IMR-90 (cell line): Measurements from ENCODE around the gene ITGAL. TPM values are rescaled to one million over a fixed set of nuclear protein-coding genes. Genes with fewer than 3 reads are reported as not detected.

ENCODE experiments used
- ATAC-seq: fragments of 200-7000 bp; cut with Tn5 transposase; 2 replicates; pipeline ENCODE4 v1.9.1; 2020; ENCODE audit warnings: low read depth, mild to moderate bottlenecking, moderate library complexity
- BruUV-seq: library from RNA; stranded (reverse); fragments of 400-500 nt; replicated peaks from 2 replicates; lab custom pipeline; 2021; lab: Mats Ljungman, UMichigan
- CTCF ChIA-PET: fragments of 300-600 bp; formaldehyde crosslinking; extraction: SDS; loops from one replicate; lab custom pipeline; 2021; ENCODE audit warnings: antibody characterized with exemption; lab: Yijun Ruan, JAX
- POLR2A ChIA-PET: fragments of 300-600 bp; sonication (Branson Sonifier 250); formaldehyde crosslinking; loops from one replicate; lab custom pipeline; 2022; ENCODE audit warnings: antibody characterized with exemption; ENCODE audit not compliant: unreplicated experiment; lab: Charles Lee
- DNase-seq: peaks from one replicate; pipeline ENCODE4 v3.0.0; 2013
- H2AFZ ChIP-seq: replicated peaks from 2 replicates; pipeline ENCODE3; 2013; ENCODE audit warnings: low read length, mild to moderate bottlenecking; ENCODE audit not compliant: poor library complexity
- H2AK5ac ChIP-seq: 2 replicates; pipeline ENCODE4 v1.6.1; 2013; ENCODE audit warnings: low read depth, low read length, inconsistent platforms
- H2AK9ac ChIP-seq: replicated peaks from 2 replicates; pipeline ENCODE3; 2013; ENCODE audit warnings: mild to moderate bottlenecking, low read depth, low read length, moderate library complexity; ENCODE audit not compliant: poor library complexity
- H2BK120ac ChIP-seq: 2 replicates; pipeline ENCODE4 v1.6.1; 2013; ENCODE audit warnings: low read depth, low read length, inconsistent platforms
- H2BK15ac ChIP-seq: 3 replicates; pipeline ENCODE4 v1.6.1; 2013; ENCODE audit warnings: low read depth, low read length, inconsistent platforms
- H2BK20ac ChIP-seq: 2 replicates; pipeline ENCODE4 v1.6.1; 2013; ENCODE audit warnings: low read depth, mild to moderate bottlenecking, inconsistent platforms, low read length, moderate library complexity
- H2BK5ac ChIP-seq: 2 replicates; pipeline ENCODE4 v1.6.1; 2013; ENCODE audit warnings: mild to moderate bottlenecking, low read depth, low read length, inconsistent platforms; ENCODE audit not compliant: poor library complexity, severe bottlenecking
- H3K14ac ChIP-seq: replicated peaks from 2 replicates; pipeline ENCODE4 v1.6.1; 2013; ENCODE audit warnings: low read depth, low read length, inconsistent platforms
- H3K18ac ChIP-seq: 2 replicates; pipeline ENCODE4 v1.6.1; 2013; ENCODE audit warnings: low read depth, low read length, control low read depth
- H3K23ac ChIP-seq: 2 replicates; pipeline ENCODE4 v1.6.1; 2013; ENCODE audit warnings: low read depth, low read length, inconsistent platforms
- H3K27ac ChIP-seq: 2 replicates; pipeline ENCODE4 v1.5.1; 2013; ENCODE audit warnings: mild to moderate bottlenecking, control low read depth, low read length; ENCODE audit not compliant: insufficient read depth
- H3K27me3 ChIP-seq: 2 replicates; pipeline ENCODE4 v1.6.1; 2013; ENCODE audit warnings: low read length; ENCODE audit not compliant: control insufficient read depth, insufficient read depth
- H3K36me3 ChIP-seq: 2 replicates; pipeline ENCODE4 v1.6.1; 2013; ENCODE audit warnings: low read length, mixed read lengths; ENCODE audit not compliant: control insufficient read depth, insufficient read depth
- H3K4ac ChIP-seq: 2 replicates; pipeline ENCODE4 v1.6.1; 2013; ENCODE audit warnings: low read depth, low read length, inconsistent platforms
- H3K4me1 ChIP-seq: 2 replicates; pipeline ENCODE4 v1.6.1; 2013; ENCODE audit warnings: low read length, mixed read lengths; ENCODE audit not compliant: control insufficient read depth, insufficient read depth
- H3K4me2 ChIP-seq: 2 replicates; pipeline ENCODE4 v1.6.1; 2013; ENCODE audit warnings: low read depth, mild to moderate bottlenecking, control low read depth, low read length, moderate library complexity
- H3K4me3 ChIP-seq: 2 replicates; pipeline ENCODE4 v1.5.1; 2013; ENCODE audit warnings: low read depth, mild to moderate bottlenecking, control low read depth, low read length, moderate library complexity; ENCODE audit not compliant: insufficient read depth
- H3K56ac ChIP-seq: 2 replicates; pipeline ENCODE4 v1.6.1; 2013; ENCODE audit warnings: low read length, inconsistent platforms; ENCODE audit not compliant: insufficient read depth; ENCODE audit errors: extremely low read depth
- H3K79me1 ChIP-seq, 2 experiments: 2 replicates each; pipeline ENCODE4 v1.6.1; 2013; ENCODE audit warnings: low read length in 2 of 2, inconsistent platforms in 1 of 2, low read depth in 1 of 2
- H3K9ac ChIP-seq: 2 replicates; pipeline ENCODE4 v1.6.1; 2013; ENCODE audit warnings: low read depth, low read length, control low read depth
- H3K9me1 ChIP-seq: 2 replicates; pipeline ENCODE4 v1.6.1; 2013; ENCODE audit warnings: low read length, inconsistent platforms; ENCODE audit not compliant: insufficient read depth
- H3K9me3 ChIP-seq: 2 replicates; pipeline ENCODE4 v1.6.1; 2013; ENCODE audit warnings: low read length; ENCODE audit not compliant: control insufficient read depth, insufficient read depth
- H4K20me1 ChIP-seq: 2 replicates; pipeline ENCODE4 v1.6.1; 2013; ENCODE audit warnings: low read length, inconsistent platforms; ENCODE audit not compliant: insufficient read depth
- H4K5ac ChIP-seq: 2 replicates; pipeline ENCODE4 v1.6.1; 2013; ENCODE audit warnings: mild to moderate bottlenecking, low read depth, low read length, control low read depth
- H4K8ac ChIP-seq, 2 experiments: 2 replicates each; pipeline ENCODE4 v1.6.1; 2013; ENCODE audit warnings: low read depth in 2 of 2, low read length in 2 of 2, control low read depth in 1 of 2, inconsistent platforms in 1 of 2
- H4K91ac ChIP-seq: 2 replicates; pipeline ENCODE4 v1.6.1; 2013; ENCODE audit warnings: low read depth, low read length, inconsistent platforms; ENCODE audit not compliant: insufficient read depth
- BHLHE40 ChIP-seq: fragments of 150-350 bp; IDR thresholded peaks from 2 replicates; pipeline ENCODE4 v1.6.1; 2016; ENCODE audit warnings: mild to moderate bottlenecking, low read depth, low read length
- CEBPB ChIP-seq: IDR thresholded peaks from 2 replicates; pipeline ENCODE4 v1.6.1; 2012; ENCODE audit warnings: low read depth, low read length, improper control_type of control experiment
- CHD1 ChIP-seq: IDR thresholded peaks from 2 replicates; pipeline ENCODE4 v1.6.1; 2012; ENCODE audit warnings: low read depth, low read length, improper control_type of control experiment
- FOS ChIP-seq: fragments of 150-350 bp; IDR thresholded peaks from 2 replicates; pipeline ENCODE4 v1.6.1; 2016; ENCODE audit warnings: low read depth, low read length
- MAFK ChIP-seq: IDR thresholded peaks from 2 replicates; pipeline ENCODE4 v1.6.1; 2012; ENCODE audit warnings: low read depth, low read length, improper control_type of control experiment
- MAZ ChIP-seq: IDR thresholded peaks from 2 replicates; pipeline ENCODE4 v1.6.1; 2012; ENCODE audit warnings: low read depth, mild to moderate bottlenecking, low read length, improper control_type of control experiment, moderate library complexity, borderline replicate concordance
- MXI1 ChIP-seq: IDR thresholded peaks from 2 replicates; pipeline ENCODE4 v1.6.1; 2012; ENCODE audit warnings: low read depth, mild to moderate bottlenecking, low read length, moderate library complexity, borderline replicate concordance
- NFE2L2 ChIP-seq: fragments of 150-350 bp; IDR thresholded peaks from 2 replicates; pipeline ENCODE4 v1.6.1; 2016; ENCODE audit warnings: low read depth, mild to moderate bottlenecking, low read length
- POLR2A ChIP-seq: IDR thresholded peaks from 2 replicates; pipeline ENCODE4 v1.6.1; 2012; ENCODE audit warnings: mild to moderate bottlenecking, low read depth, low read length
- RAD21 ChIP-seq: IDR thresholded peaks from 2 replicates; pipeline ENCODE4 v1.6.1; 2012; ENCODE audit warnings: low read length, improper control_type of control experiment
- RCOR1 ChIP-seq: IDR thresholded peaks from 2 replicates; pipeline ENCODE4 v1.6.1; 2012; ENCODE audit warnings: mild to moderate bottlenecking, low read length, improper control_type of control experiment; ENCODE audit not compliant: insufficient replicate concordance
- RFX5 ChIP-seq: IDR thresholded peaks from 2 replicates; pipeline ENCODE4 v1.8.0; 2012; ENCODE audit warnings: low read depth, mild to moderate bottlenecking, low read length, moderate library complexity
- SMC3 ChIP-seq: fragments of 150-350 bp; IDR thresholded peaks from 2 replicates; pipeline ENCODE4 v1.6.1; 2016; ENCODE audit warnings: low read depth, mild to moderate bottlenecking, antibody characterized with exemption, low read length, moderate library complexity
- WGBS, 2 experiments: methylation state at CpG; one replicate each; pipeline versions ENCODE4 v1.1.5 to v1.1.7; 2013; ENCODE audit warnings: missing lambda C conversion rate in 2 of 2; ENCODE audit not compliant: insufficient read length in 1 of 2; ENCODE audit errors: extremely low coverage in 2 of 2; 5-methylcytosine and 5-hydroxymethylcytosine counted together
- dilution Hi-C: fragments of 300-500 bp; cut with HindIII; formaldehyde crosslinking; loops from one replicate; pipeline ENCODE4 v1.14.3; 2018; ENCODE audit warnings: low sequenced_read_pairs; ENCODE audit not compliant: unreplicated experiment
- in situ Hi-C: fragments of 300-500 bp; cut with MboI; formaldehyde crosslinking; loops from 3 replicates; pipeline ENCODE4 v1.14.3; 2019; ENCODE audit warnings: low sequenced_read_pairs, inconsistent platforms, mixed read lengths
- intact Hi-C: fragments of 100-400 bp; cut with micrococcal nuclease; formaldehyde crosslinking; loops from 2 replicates; pipeline ENCODE4 v1.10.0; 2022
- polyA plus RNA-seq, 3 experiments: library from polyadenylated mRNA; depleted of rRNA; stranded (reverse); fragments of >200 nt; gene quantifications; 2 replicates each; pipeline ENCODE4 v1.2.3, GENCODE V29; 2012; ENCODE audit warnings: low replicate concordance in 1 of 3
- total RNA-seq: library from RNA; depleted of rRNA; stranded (reverse); fragments of >200 nt; gene quantifications from 2 replicates; pipeline ENCODE4 v1.2.3, GENCODE V29; 2012
- TF ChIP-seq, protein P1 (sequence below): conservative IDR thresholded peaks from 2 replicates; pipeline ENCODE4 v1.5.1; 2012; ENCODE audit warnings: mild to moderate bottlenecking, low read depth, low read length, improper control_type of control experiment
- TF ChIP-seq, protein P2 (sequence below): fragments of 150-350 bp; IDR thresholded peaks from 2 replicates; pipeline ENCODE4 v1.6.1; 2016; ENCODE audit warnings: low read depth, mild to moderate bottlenecking, low read length, moderate library complexity, borderline replicate concordance
- TF ChIP-seq, protein P3 (sequence below): fragments of 150-350 bp; IDR thresholded peaks from 2 replicates; pipeline ENCODE4 v1.6.1; 2017; ENCODE audit warnings: mild to moderate bottlenecking, antibody characterized with exemption, low read length, low read depth

ITGAL gene
- total and polyA plus RNA-seq, 2 of the 4 experiments (the other 2 are of a cell fraction), result not detected

DNA sequence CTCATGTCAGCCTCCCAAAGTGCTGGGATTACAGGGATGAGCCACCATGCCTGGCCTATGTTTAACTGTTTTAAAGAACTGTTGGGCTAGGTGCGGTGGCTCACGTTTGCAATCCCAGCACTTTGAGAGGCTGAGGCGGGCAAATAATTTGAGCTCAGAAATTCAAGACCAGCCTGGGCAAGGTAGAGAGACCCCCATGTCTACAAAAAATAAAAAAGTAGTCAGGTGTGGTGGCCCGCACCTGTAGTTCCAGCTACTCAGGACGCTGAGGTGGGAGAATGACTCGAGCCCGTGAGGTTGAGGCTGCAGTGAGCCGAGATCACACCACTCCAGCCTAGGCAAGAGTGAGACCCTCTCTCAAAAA is 1.9 kb upstream of the ITGAL start:
- TF ChIP-seq RAD21 (no peak), MAFK (no peak), MAZ (no peak), NFE2L2 (no peak), SMC3 (no peak), RFX5 (no peak), FOS (no peak), RCOR1 (no peak), POLR2A (no peak), BHLHE40 (no peak), CEBPB (no peak), MXI1 (no peak), CHD1 (no peak)
- TF ChIP-seq, protein P1, sequence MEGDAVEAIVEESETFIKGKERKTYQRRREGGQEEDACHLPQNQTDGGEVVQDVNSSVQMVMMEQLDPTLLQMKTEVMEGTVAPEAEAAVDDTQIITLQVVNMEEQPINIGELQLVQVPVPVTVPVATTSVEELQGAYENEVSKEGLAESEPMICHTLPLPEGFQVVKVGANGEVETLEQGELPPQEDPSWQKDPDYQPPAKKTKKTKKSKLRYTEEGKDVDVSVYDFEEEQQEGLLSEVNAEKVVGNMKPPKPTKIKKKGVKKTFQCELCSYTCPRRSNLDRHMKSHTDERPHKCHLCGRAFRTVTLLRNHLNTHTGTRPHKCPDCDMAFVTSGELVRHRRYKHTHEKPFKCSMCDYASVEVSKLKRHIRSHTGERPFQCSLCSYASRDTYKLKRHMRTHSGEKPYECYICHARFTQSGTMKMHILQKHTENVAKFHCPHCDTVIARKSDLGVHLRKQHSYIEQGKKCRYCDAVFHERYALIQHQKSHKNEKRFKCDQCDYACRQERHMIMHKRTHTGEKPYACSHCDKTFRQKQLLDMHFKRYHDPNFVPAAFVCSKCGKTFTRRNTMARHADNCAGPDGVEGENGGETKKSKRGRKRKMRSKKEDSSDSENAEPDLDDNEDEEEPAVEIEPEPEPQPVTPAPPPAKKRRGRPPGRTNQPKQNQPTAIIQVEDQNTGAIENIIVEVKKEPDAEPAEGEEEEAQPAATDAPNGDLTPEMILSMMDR, result no peak
- TF ChIP-seq, protein P2, sequence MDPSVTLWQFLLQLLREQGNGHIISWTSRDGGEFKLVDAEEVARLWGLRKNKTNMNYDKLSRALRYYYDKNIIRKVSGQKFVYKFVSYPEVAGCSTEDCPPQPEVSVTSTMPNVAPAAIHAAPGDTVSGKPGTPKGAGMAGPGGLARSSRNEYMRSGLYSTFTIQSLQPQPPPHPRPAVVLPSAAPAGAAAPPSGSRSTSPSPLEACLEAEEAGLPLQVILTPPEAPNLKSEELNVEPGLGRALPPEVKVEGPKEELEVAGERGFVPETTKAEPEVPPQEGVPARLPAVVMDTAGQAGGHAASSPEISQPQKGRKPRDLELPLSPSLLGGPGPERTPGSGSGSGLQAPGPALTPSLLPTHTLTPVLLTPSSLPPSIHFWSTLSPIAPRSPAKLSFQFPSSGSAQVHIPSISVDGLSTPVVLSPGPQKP, result no peak
- TF ChIP-seq, protein P3, sequence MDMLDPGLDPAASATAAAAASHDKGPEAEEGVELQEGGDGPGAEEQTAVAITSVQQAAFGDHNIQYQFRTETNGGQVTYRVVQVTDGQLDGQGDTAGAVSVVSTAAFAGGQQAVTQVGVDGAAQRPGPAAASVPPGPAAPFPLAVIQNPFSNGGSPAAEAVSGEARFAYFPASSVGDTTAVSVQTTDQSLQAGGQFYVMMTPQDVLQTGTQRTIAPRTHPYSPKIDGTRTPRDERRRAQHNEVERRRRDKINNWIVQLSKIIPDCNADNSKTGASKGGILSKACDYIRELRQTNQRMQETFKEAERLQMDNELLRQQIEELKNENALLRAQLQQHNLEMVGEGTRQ, result no peak
- no peak overlapping the region for H3K9ac ChIP-seq
- intact Hi-C loops (no loop called here), in situ Hi-C loops (no loop called here), dilution Hi-C loops (no loop called here)
- no peak overlapping the region for H2AK9ac ChIP-seq
- H2AFZ ChIP-seq, result no peak overlapping the region
- H3K9me1 ChIP-seq, result no peaks in the 10 kb centered on the region
- peaks cover 32% of the 10 kb centered on the region for H3K27me3 ChIP-seq
- ChIA-PET CTCF (no interaction called here), POLR2A (no interaction called here)
- no peaks in the 10 kb centered on the region for H3K9me3 ChIP-seq
- H3K4ac ChIP-seq, result no peak overlapping the region
- no peak overlapping the region for H2BK5ac ChIP-seq
- H4K20me1 ChIP-seq, result no peaks in the 10 kb centered on the region
- H4K8ac ChIP-seq, result no peak overlapping the region
- H3K79me1 ChIP-seq, result no peaks in the 10 kb centered on the region
- no peak overlapping the region for H3K56ac ChIP-seq
- H3K4me3 ChIP-seq, result no peak overlapping the region
- H2BK20ac ChIP-seq, result no peak overlapping the region
- no peak overlapping the region for H3K14ac ChIP-seq
- H2BK120ac ChIP-seq, result no peak overlapping the region
- H2AK5ac ChIP-seq, result no peak overlapping the region
- no TSS peak for BruUV-seq
- H3K18ac ChIP-seq, result no peak overlapping the region
- no peak for DNase-seq
- WGBS, 2 experiments, result 90% methylated on average over 2 of the region's 8 CpGs; no CpG with 5 or more reads in 1 of the 2 experiments
- H3K36me3 ChIP-seq, result no peaks in the 10 kb centered on the region
- H2BK15ac ChIP-seq, result no peak overlapping the region
- H4K91ac ChIP-seq, result no peak overlapping the region
- H3K27ac ChIP-seq, result no peak overlapping the region
- H3K23ac ChIP-seq, result no peak overlapping the region
- no peak overlapping the region for H3K4me2 ChIP-seq
- H3K4me1 ChIP-seq, result no peaks in the 10 kb centered on the region
- no peak overlapping the region for H4K5ac ChIP-seq
- ATAC-seq, result no peak
